Ectodermal cell (in vitro differentiated cells): Measurements from ENCODE around the gene AUTS2.

Experiments
- H3K27ac ChIP-seq: 2 replicates; pipeline ENCODE4 v1.7.0; 2013; ENCODE audit warnings: mild to moderate bottlenecking, low read depth, low read length; ENCODE audit not compliant: insufficient read depth, poor library complexity, severe bottlenecking
- H3K27me3 ChIP-seq: 2 replicates; pipeline ENCODE4 v1.7.0; 2013; ENCODE audit warnings: mild to moderate bottlenecking, low read length; ENCODE audit not compliant: insufficient read depth, control insufficient read depth, poor library complexity, severe bottlenecking
- H3K36me3 ChIP-seq: one replicate; pipeline ENCODE4 v1.7.0; 2013; ENCODE audit warnings: low read length; ENCODE audit not compliant: control insufficient read depth, insufficient read depth
- H3K4me1 ChIP-seq: one replicate; pipeline ENCODE4 v1.7.0; 2013; ENCODE audit warnings: low read length; ENCODE audit not compliant: control insufficient read depth, insufficient read depth
- H3K4me3 ChIP-seq: 2 replicates; pipeline ENCODE4 v1.7.0; 2013; ENCODE audit warnings: low read depth, low read length, control low read depth; ENCODE audit not compliant: insufficient read depth
- H3K9me3 ChIP-seq: 2 replicates; pipeline ENCODE4 v1.7.0; 2013; ENCODE audit warnings: mild to moderate bottlenecking, low read length, moderate library complexity; ENCODE audit not compliant: control insufficient read depth
- WGBS, 2 experiments: methylation state at CpG; one replicate each; pipeline ENCODE4 v1.1.7; 2013; ENCODE audit warnings: missing lambda C conversion rate in 2 of 2; 5-methylcytosine and 5-hydroxymethylcytosine counted together

The AUTS2 gene

GRCh38 chr7:70098905-70099672 is 500.8 kb downstream of the AUTS2 start:
- Histone ChIP-seq H3K27me3 (no peaks in the 10 kb centered on the region), H3K4me1 (peaks cover 6% of the 10 kb centered on the region), H3K36me3 (no peaks in the 10 kb centered on the region), H3K9me3 (no peaks in the 10 kb centered on the region), H3K4me3 (no peak overlapping the region), H3K27ac (no peak overlapping the region)
- 86 to 93% methylated on average over 6 of the region's 7 CpGs for WGBS, 2 experiments

GRCh38 chr7:70104243-70104642 is 506.0 kb downstream of the AUTS2 start:
- Histone ChIP-seq H3K36me3 (no peaks in the 10 kb centered on the region), H3K9me3 (no peaks in the 10 kb centered on the region), H3K4me1 (no peaks in the 10 kb centered on the region), H3K27ac (no peak overlapping the region), H3K27me3 (no peaks in the 10 kb centered on the region), H3K4me3 (no peak overlapping the region)
- WGBS, 2 experiments, result 100% methylated on average over 1 of the region's 1 CpG

GRCh38 chr7:70113078-70113477 is 514.8 kb downstream of the AUTS2 start:
- WGBS, 2 experiments, result no CpG with 5 or more reads among the region's 2 CpGs
- Histone ChIP-seq H3K27ac (no peak overlapping the region), H3K4me1 (peaks cover 7% of the 10 kb centered on the region), H3K4me3 (no peak overlapping the region), H3K36me3 (no peaks in the 10 kb centered on the region), H3K27me3 (no peaks in the 10 kb centered on the region), H3K9me3 (no peaks in the 10 kb centered on the region)

GRCh38 chr7:70113536-70113935 is 515.3 kb downstream of the AUTS2 start:
- 86 to 91% methylated on average over 1 to 3 of the region's 3 CpGs for WGBS, 2 experiments
- H3K27ac ChIP-seq, result no peak overlapping the region

GRCh38 chr7:70114806-70115205 is 516.5 kb downstream of the AUTS2 start:
- WGBS, 2 experiments, result 92 to 94% methylated on average over 2 of the region's 2 CpGs
- Histone ChIP-seq H3K4me1 (peaks cover 7% of the 10 kb centered on the region), H3K27ac (no peak overlapping the region), H3K27me3 (no peaks in the 10 kb centered on the region), H3K9me3 (no peaks in the 10 kb centered on the region), H3K36me3 (no peaks in the 10 kb centered on the region), H3K4me3 (no peak overlapping the region)

More at GRCh38 chr7:70113536-70113935, 515.3 kb downstream of the AUTS2 start:
- H3K36me3 ChIP-seq, result no peaks in the 10 kb centered on the region
- H3K4me3 ChIP-seq, result no peak overlapping the region
- H3K27me3 ChIP-seq, result no peaks in the 10 kb centered on the region
- H3K4me1 ChIP-seq, result peaks cover 7% of the 10 kb centered on the region
- no peaks in the 10 kb centered on the region for H3K9me3 ChIP-seq

- 50 to 57% methylated on average over 2 of the region's 2 CpGs for WGBS, 2 experiments
- Histone ChIP-seq H3K4me3 (no peak overlapping the region), H3K4me1 (peaks cover 7% of the 10 kb centered on the region), H3K9me3 (no peaks in the 10 kb centered on the region), H3K27me3 (no peaks in the 10 kb centered on the region), H3K27ac (no peak overlapping the region), H3K36me3 (no peaks in the 10 kb centered on the region)
Observed at GRCh38 chr7:70116244-70116643, 518.0 kb downstream of the AUTS2 start.

GRCh38 chr7:70116867-70117266 is 518.6 kb downstream of the AUTS2 start:
- Histone ChIP-seq H3K27me3 (no peaks in the 10 kb centered on the region), H3K27ac (no peak overlapping the region), H3K36me3 (peaks cover 3% of the 10 kb centered on the region), H3K4me1 (peaks cover 7% of the 10 kb centered on the region), H3K4me3 (no peak overlapping the region), H3K9me3 (no peaks in the 10 kb centered on the region)
- WGBS, 2 experiments, result 96 to 100% methylated on average over 1 of the region's 1 CpG

- WGBS, 2 experiments, result 83% methylated on average over 1 of the region's 1 CpG; no CpG with 5 or more reads in 1 of the 2 experiments
- no peaks in the 10 kb centered on the region for H3K9me3 ChIP-seq
- no peak overlapping the region for H3K27ac ChIP-seq
- no peak overlapping the region for H3K4me3 ChIP-seq
- H3K36me3 ChIP-seq, result peaks cover 3% of the 10 kb centered on the region
- H3K27me3 ChIP-seq, result no peaks in the 10 kb centered on the region
- peaks cover 7% of the 10 kb centered on the region for H3K4me1 ChIP-seq
Observed at GRCh38 chr7:70120851-70121250, 522.6 kb downstream of the AUTS2 start.

- peaks cover 14% of the 10 kb centered on the region for H3K4me1 ChIP-seq
- WGBS, 2 experiments, result 93 to 94% methylated on average over 3 of the region's 3 CpGs
- no peaks in the 10 kb centered on the region for H3K27me3 ChIP-seq
- no peak overlapping the region for H3K4me3 ChIP-seq
- no peaks in the 10 kb centered on the region for H3K36me3 ChIP-seq
- no peaks in the 10 kb centered on the region for H3K9me3 ChIP-seq
- no peak overlapping the region for H3K27ac ChIP-seq
Observed at GRCh38 chr7:70131817-70132216, 533.5 kb downstream of the AUTS2 start.

- no peaks in the 10 kb centered on the region for H3K9me3 ChIP-seq
- H3K27me3 ChIP-seq, result no peaks in the 10 kb centered on the region
- peaks cover 14% of the 10 kb centered on the region for H3K4me1 ChIP-seq
- WGBS, 2 experiments, result 93 to 94% methylated on average over 11 of the region's 11 CpGs
- no peaks in the 10 kb centered on the region for H3K36me3 ChIP-seq
- no peak overlapping the region for H3K27ac ChIP-seq
- no peak overlapping the region for H3K4me3 ChIP-seq
Observed at GRCh38 chr7:70132226-70132851, 534.1 kb downstream of the AUTS2 start.
